Psoas muscle (tissue), 8 donors: ENCODE measurements around the gene RPS6KL1. TPM values are rescaled to one million over a fixed set of nuclear protein-coding genes. Genes with fewer than 3 reads are reported as not detected.
A peak's percentile ranks its signal among the peaks of the same experiment; 100 is the strongest.

Source experiments
- ATAC-seq, 4 donors: fragments of 200-7000 bp; cut with Tn5 transposase; one replicate each; pipeline ENCODE4 v1.9.1; 2020; ENCODE audit warnings: moderate library complexity in 3 of 4, mild to moderate bottlenecking in 2 of 4
- DNase-seq, 2 donors: peaks; one replicate each; pipeline ENCODE4 v3.0.0-alpha.2; 2020
- H3K27ac ChIP-seq: fragments of 200-600 bp; one replicate; pipeline ENCODE4 v1.8.0; 2022
- H3K27me3 ChIP-seq, 3 donors: fragments of 200-600 bp in 1 of 3; one replicate each; pipeline versions ENCODE4 v1.6.1 to v1.8.0; 2013 to 2022; ENCODE audit warnings: low read length in 2 of 3, mild to moderate bottlenecking in 2 of 3, moderate library complexity in 1 of 3; ENCODE audit not compliant: insufficient read depth in 3 of 3
- H3K36me3 ChIP-seq, 2 donors: fragments of 200-600 bp in 1 of 2; one replicate each; pipeline versions ENCODE4 v1.6.1 to v1.8.0; 2013 to 2022; ENCODE audit warnings: low read depth in 1 of 2, mild to moderate bottlenecking in 1 of 2, moderate library complexity in 1 of 2; ENCODE audit not compliant: insufficient read depth in 1 of 2
- H3K4me1 ChIP-seq: fragments of 200-600 bp; one replicate; pipeline ENCODE4 v1.8.0; 2022
- H3K4me3 ChIP-seq: fragments of 200-600 bp; one replicate; pipeline ENCODE4 v1.8.0; 2022; ENCODE audit warnings: mild to moderate bottlenecking
- H3K9me3 ChIP-seq: fragments of 200-600 bp; one replicate; pipeline ENCODE4 v1.8.0; 2022
- CTCF ChIP-seq: fragments of 200-600 bp; IDR thresholded peaks from one replicate; pipeline ENCODE4 v1.8.0; 2022; ENCODE audit warnings: antibody characterized with exemption
- WGBS, 3 donors: extraction: QIAGEN DNeasy Blood & Tissue Kit; methylation state at CpG; one replicate each; pipeline versions ENCODE4 v1.1.6 to v1.1.7; 2013; 5-methylcytosine and 5-hydroxymethylcytosine counted together
- intact Hi-C, 2 donors: fragments of 100-400 bp; cut with DNase I; formaldehyde crosslinking; loops; one replicate each; pipeline versions ENCODE4 v1.11.0 to v1.14.2; 2022
- polyA plus RNA-seq, 3 donors: library from polyadenylated mRNA; stranded (reverse); fragments of 200-250 nt; gene quantifications; one replicate each; pipeline ENCODE4 v1.2.3, GENCODE V29; 2013
- total RNA-seq, 4 donors: library from RNA; stranded (reverse); fragmentation: NEBNext Ultra II Directional in 2 of 4; extraction: Animal tissue kit (Norgen Biotek cat#: 25700) in 2 of 4; gene quantifications; one replicate each; pipeline versions ENCODE4 v1.2.1 to v1.2.4, GENCODE V29; 2021 to 2023
- donor health status: healthy with polysubstance abuse.
- donor health status: DM: no; HTN: no; CAD: no; lungs with moderate emphysema.
- donor health status: Bipolar disorder and iron deficiency.
- donor health status: healthy.
- donor health status: DM: yes; HTN: yes; CAD: no.
- donor health status: DM: no; HTN: no; CAD: no.
- donor health status: DM: no; HTN: no; CAD: no.
- donor health status: DM: yes; HTN: yes; CAD: no.

RPS6KL1 gene
- total and polyA plus RNA-seq, 7 donors, result 9.4 to 34.1 (median 25.6) TPM

- intact Hi-C loops, result loop anchor here (2.0 to 5.0 kb wide), 3 partner anchors 47 to 229 kb away; no protein-coding TSS in a partner anchor
- no peaks in the 10 kb centered on the region for H3K9me3 ChIP-seq
- no peak for TF ChIP-seq CTCF
These were observed 63.1 kb downstream of the RPS6KL1 start for GRCh38 chr14:74859757-74860552.

GRCh38 chr14:74858022-74858421 lies 65.0 kb downstream of the RPS6KL1 start:
- no peak for TF ChIP-seq CTCF
- no peaks in the 10 kb centered on the region for H3K36me3 ChIP-seq
- intact Hi-C loops, result loop anchor here in 1 of 2 donors (2.0 kb wide), 1 partner anchor 231 kb away; no protein-coding TSS in a partner anchor
- H3K9me3 ChIP-seq, result no peaks in the 10 kb centered on the region
- no peak overlapping the region for H3K4me3 ChIP-seq
- DNase-seq, result no peak
- H3K4me1 ChIP-seq, result peaks cover 13% of the 10 kb centered on the region
- no peaks in the 10 kb centered on the region for H3K27me3 ChIP-seq
- H3K27ac ChIP-seq, result no peak overlapping the region
- 39 to 50% (median 41%) methylated on average over 1 of the region's 1 CpG for WGBS, 3 donors
- ATAC-seq, result no peak

More at GRCh38 chr14:74859757-74860552, 63.1 kb downstream of the RPS6KL1 start:
- H3K36me3 ChIP-seq, result no peaks in the 10 kb centered on the region
- H3K27me3 ChIP-seq, result no peaks in the 10 kb centered on the region
- 55 to 57% (median 55%) methylated on average over 10 of the region's 10 CpGs for WGBS, 3 donors
- peaks cover 13% of the 10 kb centered on the region for H3K4me1 ChIP-seq
- H3K27ac ChIP-seq, result no peak overlapping the region
- H3K4me3 ChIP-seq, result no peak overlapping the region
- ATAC-seq (no peak), DNase-seq (no peak)

- Histone ChIP-seq H3K9me3 (no peaks in the 10 kb centered on the region), H3K27me3 (no peaks in the 10 kb centered on the region), H3K36me3 (no peaks in the 10 kb centered on the region), H3K4me1 (peaks cover 13% of the 10 kb centered on the region), H3K27ac (peak overlapping the region; percentile 62), H3K4me3 (no peak overlapping the region)
- intact Hi-C loops, result no loop called here
- ATAC-seq, result peak; percentile 74 to 86 (median 82)
- TF ChIP-seq CTCF, result no peak
- 50 to 83% (median 65%) methylated on average over 1 of the region's 1 CpG for WGBS, 3 donors
- DNase-seq, result no peak
These were observed 66.7 kb downstream of the RPS6KL1 start for GRCh38 chr14:74856366-74856765.

- H3K4me3 ChIP-seq, result no peak overlapping the region
These were observed 67.1 kb downstream of the RPS6KL1 start for GRCh38 chr14:74855945-74856344.

More at GRCh38 chr14:74855945-74856344, 67.1 kb downstream of the RPS6KL1 start:
- DNase-seq (no peak), ATAC-seq (peak; percentile 9 to 32 (median 18))
- no peaks in the 10 kb centered on the region for H3K27me3 ChIP-seq
- H3K36me3 ChIP-seq, result no peaks in the 10 kb centered on the region
- H3K27ac ChIP-seq, result no peak overlapping the region
- H3K4me1 ChIP-seq, result peaks cover 13% of the 10 kb centered on the region
- intact Hi-C loops, result no loop called here
- no peaks in the 10 kb centered on the region for H3K9me3 ChIP-seq
- no peak for TF ChIP-seq CTCF
- WGBS, 3 donors, result 59 to 77% (median 69%) methylated on average over 4 of the region's 4 CpGs
